HEK293T (cell line): Measurements from ENCODE around the gene MRGPRX2.

Experiments
- FOXA1 ChIP-seq: fragments of 450-650 bp; IDR thresholded peaks from 2 replicates; pipeline ENCODE4 v1.6.1; 2016; ENCODE audit warnings: mild to moderate bottlenecking
- HDGF ChIP-seq: fragments of 450-650 bp; IDR thresholded peaks from 2 replicates; pipeline ENCODE4 v1.6.1; 2017; ENCODE audit warnings: antibody characterized with exemption, borderline replicate concordance

DNA sequence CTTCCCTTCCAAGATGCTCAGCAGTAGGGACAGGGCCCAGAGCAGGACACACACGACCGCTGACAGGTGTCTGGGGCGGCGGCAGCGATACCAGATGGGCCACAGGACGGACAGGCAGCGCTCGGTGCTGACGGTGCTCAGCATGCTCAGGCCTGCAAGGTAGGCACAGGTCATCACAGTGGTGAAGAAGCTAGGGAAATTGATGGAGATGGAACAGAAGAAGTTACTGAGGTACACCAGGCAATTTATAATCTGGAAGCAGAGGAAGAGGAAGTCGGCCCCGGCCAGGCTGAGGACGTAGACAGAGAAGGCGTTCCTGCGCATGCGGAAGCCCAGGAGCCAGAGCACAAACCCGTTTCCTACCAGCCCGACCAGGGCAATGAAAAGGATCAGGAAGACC is 4.6 kb downstream of the MRGPRX2 start:
- TF ChIP-seq HDGF (no peak), FOXA1 (no peak)
